Endothelial cell of umbilical vein (primary cell): ENCODE measurements around the gene CMTM4. TPM values are rescaled to one million over a fixed set of nuclear protein-coding genes. Genes with fewer than 3 reads are reported as not detected.

Experiments used
- BruUV-seq: library from RNA; stranded (reverse); fragments of 400-500 nt; replicated peaks from 2 replicates; lab custom pipeline; 2021; lab: Mats Ljungman, UMichigan
- CTCF ChIA-PET: fragments of 300-600, 350-600 bp; sonication (Branson Sonifier 250); formaldehyde crosslinking; loops from one replicate; lab custom pipeline; 2021; ENCODE audit warnings: antibody characterized with exemption, inconsistent platforms; lab: Charles Lee
- POLR2A ChIA-PET: fragments of 300-600, 350-600 bp; sonication (Branson Sonifier 250); formaldehyde crosslinking; loops from one replicate; lab custom pipeline; 2021; ENCODE audit warnings: antibody characterized with exemption, inconsistent platforms; lab: Charles Lee
- DNase-seq: peaks from one replicate; pipeline ENCODE4 v3.0.0-alpha.2; 2011; ENCODE audit warnings: low read depth, low spot score
- FAIRE-seq: peaks from 2 replicates; lab custom pipeline; 2011; peaks lifted over from hg19 to GRCh38; lab: Jason Lieb, UNC
- H2AFZ ChIP-seq: 2 replicates; pipeline ENCODE4 v1.6.0; 2012; ENCODE audit warnings: low read depth, low read length, control low read depth, inconsistent platforms
- H3K27ac ChIP-seq: 2 replicates; pipeline ENCODE4 v1.5.1; 2011; ENCODE audit warnings: low read depth, mild to moderate bottlenecking, control low read depth, low read length, moderate library complexity; ENCODE audit not compliant: insufficient read depth
- H3K27me3 ChIP-seq, 2 experiments: 2 replicates each; pipeline versions ENCODE4 v1.6.0 to v1.6.1; 2011; ENCODE audit warnings: low read length in 2 of 2, mixed read lengths in 1 of 2; ENCODE audit not compliant: control insufficient read depth in 2 of 2, insufficient read depth in 2 of 2
- H3K36me3 ChIP-seq, 2 experiments: 2 replicates in 1 of 2; 3 replicates in 1 of 2; pipeline ENCODE4 v1.5.1; 2011; ENCODE audit warnings: low read length in 2 of 2, mild to moderate bottlenecking in 1 of 2, moderate library complexity in 1 of 2; ENCODE audit not compliant: control insufficient read depth in 2 of 2, insufficient read depth in 2 of 2; ENCODE audit errors: extremely low read depth in 1 of 2
- H3K4me1 ChIP-seq: 3 replicates; pipeline ENCODE4 v1.5.1; 2011; ENCODE audit warnings: mild to moderate bottlenecking, low read length; ENCODE audit not compliant: control insufficient read depth, insufficient read depth; ENCODE audit errors: extremely low read depth
- H3K4me2 ChIP-seq: 2 replicates; pipeline ENCODE4 v1.6.1; 2011; ENCODE audit warnings: low read length, control low read depth, mixed read lengths; ENCODE audit not compliant: insufficient read depth
- H3K4me3 ChIP-seq, 3 experiments: fragments of 200-600 bp in 1 of 3; sonication (generic), shearing (Covaris generic) in 1 of 3; replicated peaks in 1 of 3; 2 replicates each; pipeline ENCODE4 v1.5.1; 2011 to 2016; ENCODE audit warnings: control low read depth in 3 of 3, low read length in 3 of 3, mild to moderate bottlenecking in 2 of 3, inconsistent platforms in 1 of 3, low read depth in 1 of 3, moderate library complexity in 1 of 3; ENCODE audit not compliant: insufficient read depth in 1 of 3
- H3K79me2 ChIP-seq: 2 replicates; pipeline ENCODE4 v1.6.0; 2012; ENCODE audit warnings: low read length, inconsistent platforms; ENCODE audit not compliant: control insufficient read depth, insufficient read depth
- H3K9ac ChIP-seq: replicated peaks from 2 replicates; pipeline ENCODE3; 2011; ENCODE audit warnings: low read length, control low read depth; ENCODE audit not compliant: insufficient read depth; ENCODE audit errors: extremely low read depth
- H3K9me1 ChIP-seq: replicated peaks from 3 replicates; pipeline ENCODE4 v1.6.0; 2011; ENCODE audit warnings: mild to moderate bottlenecking, low read length; ENCODE audit not compliant: control insufficient read depth, insufficient read depth; ENCODE audit errors: extremely low read depth
- H3K9me3 ChIP-seq: replicated peaks from 2 replicates; pipeline ENCODE4 v1.5.1; 2012; ENCODE audit warnings: low read length, inconsistent platforms; ENCODE audit not compliant: control insufficient read depth, insufficient read depth
- H4K20me1 ChIP-seq: replicated peaks from 2 replicates; pipeline ENCODE3; 2011; ENCODE audit warnings: mild to moderate bottlenecking, low read length; ENCODE audit not compliant: control insufficient read depth, insufficient read depth; ENCODE audit errors: extremely low read depth
- EZH2 ChIP-seq: IDR thresholded peaks from 2 replicates; pipeline ENCODE4 v1.6.1; 2012; ENCODE audit warnings: borderline replicate concordance, low read depth, mild to moderate bottlenecking, moderate library complexity, low read length, inconsistent platforms; ENCODE audit not compliant: severe bottlenecking
- FOS ChIP-seq: IDR thresholded peaks from 2 replicates; pipeline ENCODE4 v1.6.1; 2011; ENCODE audit warnings: mild to moderate bottlenecking, low read length, moderate library complexity, borderline replicate concordance; ENCODE audit not compliant: insufficient read depth
- GATA2 ChIP-seq: IDR thresholded peaks from 2 replicates; pipeline ENCODE4 v1.7.0; 2011; ENCODE audit warnings: low read depth, mild to moderate bottlenecking, moderate library complexity, mixed read lengths, low read length; ENCODE audit not compliant: insufficient read length, insufficient read depth
- JUN ChIP-seq: IDR thresholded peaks from 2 replicates; pipeline ENCODE4 v1.6.1; 2011; ENCODE audit warnings: borderline replicate concordance, low read depth; ENCODE audit not compliant: insufficient read length, insufficient read depth
- MYC ChIP-seq: IDR thresholded peaks from one replicate; pipeline ENCODE4 v1.6.1; 2011; ENCODE audit warnings: mild to moderate bottlenecking, low read depth, low read length
- POLR2A ChIP-seq: IDR thresholded peaks from 2 replicates; pipeline ENCODE4 v1.6.1; 2012; ENCODE audit warnings: low read depth, mild to moderate bottlenecking, control low read depth, low read length
- POLR2AphosphoS5 ChIP-seq: IDR thresholded peaks from 2 replicates; pipeline ENCODE4 v1.6.1; 2012; ENCODE audit warnings: low read depth, mild to moderate bottlenecking, control low read depth, low read length, moderate library complexity; ENCODE audit not compliant: insufficient read depth
- dilution Hi-C: fragments of 300-500 bp; cut with MboI; formaldehyde crosslinking; loops from one replicate; pipeline ENCODE4 v1.15.0; 2019; ENCODE audit warnings: low sequenced_read_pairs; ENCODE audit not compliant: extremely low pct_ligation_motif_present
- intact Hi-C: fragments of 100-400 bp; cut with micrococcal nuclease; formaldehyde crosslinking; loops from one replicate; pipeline ENCODE4 v1.10.0; 2022
- polyA plus RNA-seq, 4 experiments: library from polyadenylated mRNA; depleted of rRNA in 3 of 4; stranded (reverse) in 3 of 4; unstranded in 1 of 4; fragments of >200 nt; gene quantifications; 2 replicates each; pipeline versions ENCODE4 v1.2.1 to v1.2.3, GENCODE V29; 2011 to 2012; ENCODE audit warnings: missing spikeins in 1 of 4
- total RNA-seq: library from RNA; stranded (reverse); gene quantifications from 2 replicates; pipeline ENCODE4 v1.2.3, GENCODE V29; 2021
- TF ChIP-seq, protein P1 (sequence below), 2 donors: IDR thresholded peaks; 1 replicate in 1 of 2; 2 replicates in 1 of 2; pipeline ENCODE4 v1.5.1; 2011; ENCODE audit warnings: low read length in 2 of 2, mild to moderate bottlenecking in 2 of 2, moderate library complexity in 2 of 2, control low read depth in 1 of 2, inconsistent platforms in 1 of 2, low read depth in 1 of 2; ENCODE audit not compliant: insufficient read depth in 1 of 2; ENCODE audit errors: extremely low read depth in 1 of 2
- TF ChIP-seq, protein P2 (sequence below): IDR thresholded peaks from 2 replicates; pipeline ENCODE4 v1.6.1; 2011; ENCODE audit not compliant: insufficient read depth, insufficient read length

Gene CMTM4
- total and polyA plus RNA-seq, 2 donors (not counting 3 experiments of a cell fraction or from before 2014, with no cell fraction given): 9.0 to 10.7 TPM

DNA sequence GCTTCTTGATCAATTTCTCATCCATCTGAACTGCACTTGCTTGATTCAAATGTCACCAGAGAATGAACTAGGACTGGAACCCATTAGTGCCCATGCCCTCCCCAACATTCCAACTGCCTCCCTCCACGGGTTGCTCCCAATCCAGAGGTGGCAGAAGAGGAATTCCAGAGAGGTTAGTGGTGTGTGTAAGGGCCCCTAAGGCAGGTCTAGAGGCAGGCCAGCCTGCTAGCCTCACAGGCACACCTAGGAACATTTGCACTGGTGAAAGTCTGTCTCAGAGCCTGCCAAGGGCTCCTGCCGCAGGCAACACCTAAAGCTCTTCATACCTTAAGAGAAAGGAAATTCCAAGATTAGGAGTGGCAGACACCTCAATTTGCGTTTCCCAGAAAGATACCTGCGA lies 21.2 kb upstream of the CMTM4 start:
- BruUV-seq: no TSS peak
- no peak overlapping the region for H3K4me2 ChIP-seq
- DNase-seq: no peak
- dilution Hi-C loops: no loop called here
- no peak overlapping the region for H3K4me3 ChIP-seq
- TF ChIP-seq JUN: no peak
- TF ChIP-seq, protein P1, sequence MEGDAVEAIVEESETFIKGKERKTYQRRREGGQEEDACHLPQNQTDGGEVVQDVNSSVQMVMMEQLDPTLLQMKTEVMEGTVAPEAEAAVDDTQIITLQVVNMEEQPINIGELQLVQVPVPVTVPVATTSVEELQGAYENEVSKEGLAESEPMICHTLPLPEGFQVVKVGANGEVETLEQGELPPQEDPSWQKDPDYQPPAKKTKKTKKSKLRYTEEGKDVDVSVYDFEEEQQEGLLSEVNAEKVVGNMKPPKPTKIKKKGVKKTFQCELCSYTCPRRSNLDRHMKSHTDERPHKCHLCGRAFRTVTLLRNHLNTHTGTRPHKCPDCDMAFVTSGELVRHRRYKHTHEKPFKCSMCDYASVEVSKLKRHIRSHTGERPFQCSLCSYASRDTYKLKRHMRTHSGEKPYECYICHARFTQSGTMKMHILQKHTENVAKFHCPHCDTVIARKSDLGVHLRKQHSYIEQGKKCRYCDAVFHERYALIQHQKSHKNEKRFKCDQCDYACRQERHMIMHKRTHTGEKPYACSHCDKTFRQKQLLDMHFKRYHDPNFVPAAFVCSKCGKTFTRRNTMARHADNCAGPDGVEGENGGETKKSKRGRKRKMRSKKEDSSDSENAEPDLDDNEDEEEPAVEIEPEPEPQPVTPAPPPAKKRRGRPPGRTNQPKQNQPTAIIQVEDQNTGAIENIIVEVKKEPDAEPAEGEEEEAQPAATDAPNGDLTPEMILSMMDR (IDR thresholded peaks at IDR 0.05; ENCODE audit: extremely low read depth in 1 of 2, insufficient read depth in 1 of 2, low read depth in 1 of 2, low read length in 2 of 2): no peak
- TF ChIP-seq POLR2A: no peak
- TF ChIP-seq POLR2AphosphoS5: no peak
- no peak for TF ChIP-seq GATA2
- TF ChIP-seq MYC: no peak
- TF ChIP-seq, protein P2, sequence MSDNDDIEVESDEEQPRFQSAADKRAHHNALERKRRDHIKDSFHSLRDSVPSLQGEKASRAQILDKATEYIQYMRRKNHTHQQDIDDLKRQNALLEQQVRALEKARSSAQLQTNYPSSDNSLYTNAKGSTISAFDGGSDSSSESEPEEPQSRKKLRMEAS: no peak
- TF ChIP-seq FOS: no peak
- no peak for TF ChIP-seq EZH2
- intact Hi-C loops: no loop called here
- no peak overlapping the region for H2AFZ ChIP-seq
- no peak overlapping the region for H3K27ac ChIP-seq
- no peaks in the 10 kb centered on the region for H3K79me2 ChIP-seq
- H3K27me3 ChIP-seq: no peaks in the 10 kb centered on the region
- no peaks in the 10 kb centered on the region for H3K4me1 ChIP-seq
- peaks cover under 1 to 6% of the 10 kb centered on the region in 2 experiments for H3K36me3 ChIP-seq
- H4K20me1 ChIP-seq: peaks cover 2% of the 10 kb centered on the region
- POLR2A ChIA-PET: no interaction called here
- FAIRE-seq: no peak
- no peaks in the 10 kb centered on the region for H3K9me3 ChIP-seq
- CTCF ChIA-PET: interaction anchor here (1.4 to 1.7 kb wide), 3 partner anchors 23 to 67 kb away, joined by 6 to 7 read pairs (median 6); no protein-coding TSS in a partner anchor
- no peak overlapping the region for H3K9ac ChIP-seq
- H3K9me1 ChIP-seq: no peaks in the 10 kb centered on the region
